ENCODE measurements around the gene PDIA2.

The PDIA2 gene

GRCh38 chr16:280991-281659 lies 1.8 kb upstream of the PDIA2 start:
- DNase-seq, result no peak

DNA sequence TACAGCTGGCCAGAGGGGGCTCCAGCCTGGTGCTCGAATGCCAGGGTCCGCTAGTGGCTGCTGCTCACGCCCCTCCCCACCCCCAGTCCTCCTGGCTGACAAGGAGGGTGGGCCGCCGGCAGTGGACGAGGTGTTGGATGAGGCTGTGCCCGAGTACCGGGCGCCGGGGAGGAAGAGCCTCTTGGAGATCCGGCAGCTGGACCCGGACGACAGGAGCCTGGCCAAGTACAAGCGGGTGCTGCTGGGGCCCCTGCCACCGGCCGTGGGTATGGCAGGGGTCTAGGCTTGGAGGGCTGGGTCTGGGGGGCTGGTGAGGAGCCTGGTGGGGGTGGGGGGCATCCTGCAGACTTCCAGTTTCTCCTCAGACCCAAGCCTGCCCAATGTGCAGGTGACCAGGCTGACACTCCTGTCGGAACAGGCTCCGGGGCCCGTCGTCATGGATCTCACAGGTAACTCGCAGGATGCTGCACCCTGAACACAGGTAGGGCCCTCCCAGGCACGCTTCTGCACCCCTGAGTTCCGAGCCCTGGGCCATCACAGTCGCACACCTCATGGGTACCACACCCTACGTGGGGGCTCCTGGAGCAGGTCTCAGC lies 1.2 kb upstream of the PDIA2 start:
- DNase-seq, result no peak

GRCh38 chr16:282491-282890 lies 473 bp upstream of the PDIA2 start:
- DNase-seq, result no peak

DNA sequence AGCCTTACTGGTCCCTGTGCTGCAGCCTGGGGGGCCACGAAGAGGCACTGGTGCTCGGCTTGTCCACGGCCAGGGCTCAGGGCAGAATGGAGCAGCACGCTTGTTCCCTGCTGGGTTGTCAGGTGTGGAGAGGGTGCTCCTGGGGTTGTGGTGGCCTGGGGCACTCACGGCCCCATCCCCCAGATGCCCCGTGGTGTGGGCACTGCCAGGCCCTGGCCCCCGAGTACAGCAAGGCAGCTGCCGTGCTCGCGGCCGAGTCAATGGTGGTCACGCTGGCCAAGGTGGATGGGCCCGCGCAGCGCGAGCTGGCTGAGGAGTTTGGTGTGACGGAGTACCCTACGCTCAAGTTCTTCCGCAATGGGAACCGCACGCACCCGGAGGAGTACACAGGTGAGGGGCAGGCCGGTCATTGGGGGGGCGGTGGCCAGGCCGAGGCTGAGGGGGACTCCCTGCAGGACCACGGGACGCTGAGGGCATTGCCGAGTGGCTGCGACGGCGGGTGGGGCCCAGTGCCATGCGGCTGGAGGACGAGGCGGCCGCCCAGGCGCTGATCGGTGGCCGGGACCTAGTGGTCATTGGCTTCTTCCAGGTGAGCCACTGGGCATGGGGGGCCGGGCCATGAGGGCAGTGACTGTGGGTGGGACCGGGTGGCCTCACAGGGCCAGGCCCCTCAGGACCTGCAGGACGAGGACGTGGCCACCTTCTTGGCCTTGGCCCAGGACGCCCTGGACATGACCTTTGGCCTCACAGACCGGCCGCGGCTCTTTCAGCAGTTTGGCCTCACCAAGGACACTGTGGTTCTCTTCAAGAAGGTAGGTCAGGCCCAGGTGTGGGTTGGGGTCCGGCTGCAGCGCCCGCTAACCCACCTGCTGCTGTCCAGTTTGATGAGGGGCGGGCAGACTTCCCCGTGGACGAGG lies 1.5 kb downstream of the PDIA2 start:
- DNase-seq, result no peak

GRCh38 chr16:285146-286055 lies 2.4 kb downstream of the PDIA2 start:
- no peak for DNase-seq

DNA sequence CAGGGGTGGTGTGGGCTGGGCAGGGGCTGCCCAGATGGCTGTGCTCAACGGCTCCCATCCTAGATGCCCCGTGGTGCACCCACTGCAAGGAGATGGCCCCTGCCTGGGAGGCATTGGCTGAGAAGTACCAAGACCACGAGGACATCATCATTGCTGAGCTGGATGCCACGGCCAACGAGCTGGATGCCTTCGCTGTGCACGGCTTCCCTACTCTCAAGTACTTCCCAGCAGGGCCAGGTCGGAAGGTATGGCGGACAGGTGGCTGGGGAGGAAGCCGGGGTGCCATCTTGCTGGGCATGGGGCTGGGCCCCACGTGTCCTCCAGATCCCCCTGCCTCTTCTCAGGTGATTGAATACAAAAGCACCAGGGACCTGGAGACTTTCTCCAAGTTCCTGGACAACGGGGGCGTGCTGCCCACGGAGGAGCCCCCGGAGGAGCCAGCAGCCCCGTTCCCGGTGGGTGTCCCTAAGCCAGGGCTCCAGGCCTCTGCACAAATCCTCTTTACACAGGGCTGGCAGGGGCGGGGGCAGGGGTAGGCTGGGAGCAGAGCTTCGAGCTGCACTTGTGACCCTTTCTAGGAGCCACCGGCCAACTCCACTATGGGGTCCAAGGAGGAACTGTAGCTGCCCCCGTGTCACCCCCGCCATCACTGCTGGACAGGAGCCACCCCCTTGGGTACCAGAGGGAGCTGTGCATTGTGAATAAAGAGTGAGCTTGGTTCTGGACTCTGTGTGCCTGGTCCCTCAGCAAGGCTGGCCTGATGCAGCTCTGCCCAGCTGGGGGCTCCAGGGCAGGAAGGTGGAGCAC lies 3.7 kb downstream of the PDIA2 start:
- no peak for DNase-seq

GRCh38 chr16:287298-287811 lies 4.4 kb downstream of the PDIA2 start:
- DNase-seq, result peak; percentile 41

DNA sequence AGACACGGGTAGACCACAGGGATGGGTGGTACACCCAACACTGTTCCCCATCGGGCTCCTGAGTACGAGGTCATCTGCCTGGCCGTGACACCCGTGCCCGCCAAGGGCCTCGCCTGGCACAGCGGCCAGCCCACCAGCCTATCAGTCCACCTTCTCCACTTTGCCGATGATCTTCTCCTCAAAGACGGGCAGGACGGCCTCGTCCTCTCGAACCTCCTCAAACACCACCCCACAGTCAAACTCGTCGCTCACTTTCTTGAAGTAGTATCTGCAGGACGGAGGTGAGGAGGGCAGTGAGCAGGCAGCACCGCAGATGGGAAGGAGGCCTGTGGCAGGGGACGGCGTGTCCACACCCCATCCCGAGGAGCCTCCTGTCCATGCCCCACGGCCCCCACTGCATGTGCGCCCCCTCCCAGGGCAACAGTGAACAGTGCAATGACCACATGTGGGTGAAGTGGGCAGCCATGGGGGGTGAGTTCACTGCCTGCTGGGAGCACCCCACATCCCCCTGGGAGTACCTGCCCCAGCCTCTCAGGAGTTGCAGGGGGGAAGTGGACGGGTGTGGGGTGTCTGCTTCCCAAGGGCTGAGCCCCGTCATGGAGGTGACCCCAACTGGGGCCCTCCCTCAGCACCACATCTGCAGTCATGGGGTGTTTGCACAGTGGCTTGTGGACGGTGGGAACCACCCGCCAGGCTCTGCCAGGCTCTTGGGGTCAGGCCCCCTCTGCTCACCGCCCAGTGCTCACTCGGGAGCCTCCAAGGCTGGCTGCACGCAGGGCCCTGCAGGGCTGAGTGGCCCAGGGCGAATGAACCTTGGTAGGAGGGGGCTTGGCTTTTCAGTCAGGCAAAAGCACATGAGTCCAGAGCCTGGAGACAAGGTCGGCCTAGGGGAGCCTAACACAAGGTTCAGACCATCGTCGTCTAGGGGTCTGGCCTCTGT lies 5.3 kb downstream of the PDIA2 start:
- no peak for DNase-seq

GRCh38 chr16:289395-289997 lies 6.5 kb downstream of the PDIA2 start:
- DNase-seq, result no peak

- DNase-seq, result no peak
Measured at GRCh38 chr16:290015-290680, 7.2 kb downstream of the PDIA2 start.

- no peak for DNase-seq
Measured at GRCh38 chr16:290681-291405, 7.9 kb downstream of the PDIA2 start.

DNA sequence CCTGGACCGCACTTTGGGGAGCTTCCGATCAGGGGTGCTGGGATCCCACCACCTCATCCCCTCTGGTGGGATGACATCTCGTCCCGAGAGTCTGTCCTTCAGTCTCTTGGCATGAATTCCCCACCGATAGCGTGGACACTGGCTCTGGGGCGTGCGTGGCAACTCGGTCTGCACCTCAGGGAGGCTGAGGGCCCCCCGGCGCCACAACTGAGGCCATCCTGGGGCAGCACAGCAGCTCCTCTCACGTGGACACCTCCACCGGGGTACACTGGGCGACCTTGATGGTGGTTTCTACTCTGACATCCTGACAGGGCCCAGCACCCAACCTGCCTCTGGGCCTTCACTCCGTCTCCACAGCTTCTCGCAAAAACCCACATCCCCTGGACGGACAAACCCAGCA lies 8.6 kb downstream of the PDIA2 start:
- no peak for DNase-seq

DNA sequence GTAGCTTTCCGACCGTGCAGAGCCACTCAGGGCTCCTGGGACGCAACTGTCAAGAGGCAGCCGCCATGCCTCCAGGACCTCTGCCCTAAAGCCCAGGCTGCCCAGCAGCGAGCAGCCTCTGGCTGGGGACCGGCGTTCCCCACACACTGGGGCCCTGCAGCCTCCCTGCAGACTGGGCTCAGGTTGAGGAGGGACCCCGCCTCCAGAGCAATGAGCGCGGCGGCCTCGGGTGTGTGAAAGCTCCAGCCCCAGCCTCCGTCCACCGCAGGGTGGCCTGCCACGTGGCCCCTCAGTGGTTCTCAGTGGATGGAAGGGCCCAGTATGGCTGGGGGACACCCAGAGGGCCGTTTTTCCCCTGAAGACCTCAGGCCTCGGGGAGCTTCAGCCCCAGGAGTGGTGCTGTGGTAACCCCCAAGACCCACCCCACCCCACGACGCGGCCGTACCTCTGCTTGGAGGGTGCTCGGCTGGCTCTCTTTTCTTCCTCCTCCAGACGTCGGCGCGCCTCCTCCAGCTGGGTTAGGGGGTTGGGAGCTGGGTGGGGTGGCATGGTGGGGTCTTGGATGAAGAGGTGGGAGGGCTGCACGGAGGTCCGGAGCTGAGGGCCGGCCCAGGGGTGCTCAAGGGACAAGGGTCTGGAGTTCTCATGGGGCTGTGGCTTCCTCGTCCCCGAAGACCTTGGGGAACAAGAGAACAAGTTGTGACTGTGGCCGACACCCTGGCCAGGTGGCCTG lies 10.2 kb downstream of the PDIA2 start:
- no peak for DNase-seq

DNA sequence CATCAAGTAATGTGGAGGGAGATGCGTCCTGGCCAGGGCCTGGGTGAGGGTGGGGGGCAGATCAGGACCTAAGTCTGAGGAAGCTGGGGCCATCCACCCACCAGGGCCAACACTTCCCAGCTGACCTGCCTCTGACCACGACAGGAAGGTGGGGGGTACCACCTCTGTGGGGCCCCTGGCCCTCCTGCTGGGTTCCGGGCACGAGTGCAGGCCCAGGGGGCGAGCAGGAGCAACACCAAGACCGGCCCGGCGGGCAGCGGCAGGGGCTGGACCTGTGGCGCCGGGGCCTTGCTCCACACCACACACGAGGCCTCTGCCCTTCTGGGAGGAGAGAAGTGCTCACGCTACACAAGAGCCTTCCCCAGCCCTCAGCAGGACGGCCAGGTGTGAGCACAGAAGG lies 13.3 kb downstream of the PDIA2 start:
- no peak for DNase-seq

- DNase-seq, result no peak
Measured at GRCh38 chr16:296806-297510, 14.0 kb downstream of the PDIA2 start.

GRCh38 chr16:297832-298231 lies 14.9 kb downstream of the PDIA2 start:
- no peak for DNase-seq

DNA sequence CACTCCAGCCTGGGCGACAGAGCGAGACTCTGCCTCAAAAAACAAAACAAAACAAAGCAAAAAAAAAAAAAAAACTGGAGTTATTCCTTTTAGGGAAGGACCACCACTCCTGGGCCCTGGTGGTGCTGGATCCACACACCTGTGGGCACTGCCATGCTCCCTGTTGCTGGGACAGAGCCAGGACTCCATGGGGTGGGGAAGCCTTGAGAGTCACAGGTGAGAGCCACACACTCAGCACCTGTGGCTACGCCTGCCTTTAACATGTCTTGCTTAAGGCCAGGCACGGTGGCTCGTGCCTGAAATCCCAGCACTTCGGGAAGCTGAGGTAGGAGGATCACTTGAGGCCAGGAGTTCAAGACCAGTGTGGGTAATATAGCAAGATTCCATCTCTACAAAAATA lies 18.3 kb downstream of the PDIA2 start:
- DNase-seq, result no peak
